ENCODE data around the gene CABLES1.

GRCh38 chr18:23162473-23162872 lies 27.2 kb downstream of the CABLES1 start:
- TF ChIP-seq CTCF (optimal IDR thresholded peaks at IDR 0.05 in 1 of 3, IDR thresholded peaks at IDR 0.05 in 1 of 3, conservative IDR thresholded peaks at IDR 0.05 in 1 of 3; ENCODE audit: extremely low read depth in 1 of 3, insufficient read depth in 2 of 3, low read length in 3 of 3) (no peak), EZH2 (IDR thresholded peaks at IDR 0.05; ENCODE audit: low read length) (no peak)

Measured in keratinocyte (primary cell).